ENCODE measurements around the gene PSENEN.
A peak's percentile ranks its signal among the peaks of the same experiment; 100 is the strongest.

Gene PSENEN

GRCh38 chr19:35775298-35776101, 30.0 kb downstream of the PSENEN start, which contains the start of gene ARHGAP33:
Gene ARHGAP33 (plus strand): TSS chr19:35775564. CDS start chr19:35775659, 95 bp downstream.
- peak; percentile 97 for DNase-seq

GRCh38 chr19:35776102-35776788, 30.8 kb downstream of the PSENEN start:
- DNase-seq = no peak

- DNase-seq = no peak
These were observed 31.8 kb downstream of the PSENEN start for GRCh38 chr19:35777086-35777841.

- DNase-seq = no peak
These were observed 32.5 kb downstream of the PSENEN start for GRCh38 chr19:35777961-35778360.

GRCh38 chr19:35779033-35779432, 33.6 kb downstream of the PSENEN start:
- DNase-seq = no peak

GRCh38 chr19:35780058-35780457, 34.6 kb downstream of the PSENEN start:
- DNase-seq = no peak

GRCh38 chr19:35780717-35781116, 35.3 kb downstream of the PSENEN start:
- no peak for DNase-seq

- DNase-seq = no peak
These were observed 36.2 kb downstream of the PSENEN start for GRCh38 chr19:35781650-35782049.

GRCh38 chr19:35782589-35782988, 37.1 kb downstream of the PSENEN start:
- DNase-seq = no peak

GRCh38 chr19:35783469-35784434, 38.3 kb downstream of the PSENEN start:
- no peak for DNase-seq

- DNase-seq = no peak
These were observed 39.3 kb downstream of the PSENEN start for GRCh38 chr19:35784503-35785338.

GRCh38 chr19:35785339-35785627, 39.8 kb downstream of the PSENEN start:
- no peak for DNase-seq

- no peak for DNase-seq
These were observed 41.1 kb downstream of the PSENEN start for GRCh38 chr19:35786299-35787160.

- no peak for DNase-seq
These were observed 41.9 kb downstream of the PSENEN start for GRCh38 chr19:35787227-35787799.

- no peak for DNase-seq
These were observed 42.9 kb downstream of the PSENEN start for GRCh38 chr19:35788205-35788960.

- DNase-seq = no peak
These were observed 43.9 kb downstream of the PSENEN start for GRCh38 chr19:35789195-35789977.

GRCh38 chr19:35789978-35790944, 44.8 kb downstream of the PSENEN start:
- no peak for DNase-seq

Data from EL (cell line).